BJ (cell line): ENCODE measurements around the gene GJA1. TPM values are rescaled to one million over a fixed set of nuclear protein-coding genes. Genes with fewer than 3 reads are reported as not detected.

Source experiments
- CTCF ChIA-PET: fragments of 350-600 bp; formaldehyde crosslinking; extraction: SDS; loops from one replicate; lab custom pipeline; 2021; ENCODE audit warnings: antibody characterized with exemption, inconsistent platforms; lab: Yijun Ruan, JAX
- POLR2A ChIA-PET: fragments of 300-600 bp; sonication (Branson Sonifier 250); formaldehyde crosslinking; extraction: SDS; loops from one replicate; lab custom pipeline; 2021; ENCODE audit warnings: antibody characterized with exemption; lab: Charles Lee
- DNase-seq: peaks from one replicate; pipeline ENCODE4 v3.0.0-alpha.2; 2011; ENCODE audit warnings: low read depth
- H3K27me3 ChIP-seq: 2 replicates; pipeline ENCODE4 v1.6.0; 2011; ENCODE audit warnings: low read length; ENCODE audit not compliant: control insufficient read depth, insufficient read depth
- H3K36me3 ChIP-seq: 2 replicates; pipeline ENCODE4 v1.5.1; 2011; ENCODE audit warnings: low read length; ENCODE audit not compliant: control insufficient read depth, insufficient read depth
- H3K4me3 ChIP-seq: 2 replicates; pipeline ENCODE4 v1.5.1; 2011; ENCODE audit warnings: low read depth, mild to moderate bottlenecking, control low read depth, low read length
- CTCF ChIP-seq: IDR thresholded peaks from 2 replicates; pipeline ENCODE4 v1.5.1; 2011; ENCODE audit warnings: low read depth, mild to moderate bottlenecking, control low read depth, inconsistent platforms, low read length, moderate library complexity; ENCODE audit not compliant: insufficient read depth
- polyA plus RNA-seq: library from polyadenylated mRNA; depleted of rRNA; stranded (reverse); fragments of >200 nt; gene quantifications from 2 replicates; pipeline ENCODE4 v1.2.3, GENCODE V29; 2011

Gene GJA1
- polyA plus RNA-seq, 1 experiment: 175 TPM

GRCh38 chr6:121398127-121398526, 37.3 kb upstream of the GJA1 start:
- Histone ChIP-seq H3K36me3 (no peaks in the 10 kb centered on the region), H3K4me3 (no peak overlapping the region), H3K27me3 (no peaks in the 10 kb centered on the region)
- CTCF ChIA-PET: interaction anchor here (1.0 to 5.8 kb wide), 3 partner anchors 22 to 342 kb away, joined by 3 to 37 read pairs (median 3); no protein-coding TSS in a partner anchor
- POLR2A ChIA-PET: no interaction called here
- DNase-seq: no peak
- no peak for TF ChIP-seq CTCF

GRCh38 chr6:121399966-121400365, 35.5 kb upstream of the GJA1 start:
- TF ChIP-seq CTCF: no peak
- no peaks in the 10 kb centered on the region for H3K27me3 ChIP-seq
- POLR2A ChIA-PET: no interaction called here
- CTCF ChIA-PET: interaction anchor here (0.8 to 5.8 kb wide), 10 partner anchors 8 to 784 kb away, joined by 3 to 37 read pairs (median 4); partner anchors contain the start of gene TBC1D32
- no peaks in the 10 kb centered on the region for H3K36me3 ChIP-seq
- DNase-seq: no peak
- no peak overlapping the region for H3K4me3 ChIP-seq

- ChIA-PET POLR2A (no interaction called here), CTCF (interaction anchor here (0.7 kb wide), 1 partner anchor 349 kb away, joined by 3 read pairs; no protein-coding TSS in a partner anchor)
- Histone ChIP-seq H3K27me3 (no peaks in the 10 kb centered on the region), H3K36me3 (no peaks in the 10 kb centered on the region), H3K4me3 (no peak overlapping the region)
- no peak for DNase-seq
- TF ChIP-seq CTCF: no peak
Measured at GRCh38 chr6:121403964-121404363, 31.5 kb upstream of the GJA1 start.

GRCh38 chr6:121405306-121405705, 30.1 kb upstream of the GJA1 start:
- DNase-seq: no peak
- CTCF ChIA-PET: no interaction called here
- Histone ChIP-seq H3K36me3 (no peaks in the 10 kb centered on the region), H3K27me3 (no peaks in the 10 kb centered on the region), H3K4me3 (no peak overlapping the region)
- TF ChIP-seq CTCF: no peak
- POLR2A ChIA-PET: no interaction called here

GRCh38 chr6:121408321-121408720, 27.1 kb upstream of the GJA1 start:
- CTCF ChIA-PET: no interaction called here
- TF ChIP-seq CTCF: no peak
- no peak for DNase-seq
- POLR2A ChIA-PET: no interaction called here
- no peak overlapping the region for H3K4me3 ChIP-seq
- no peaks in the 10 kb centered on the region for H3K36me3 ChIP-seq
- H3K27me3 ChIP-seq: no peaks in the 10 kb centered on the region
